Lung (tissue), 12 donors: ENCODE measurements around the gene FITM1. TPM values are rescaled to one million over a fixed set of nuclear protein-coding genes. Genes with fewer than 3 reads are reported as not detected.

ENCODE experiments used
- ATAC-seq: fragments of 200-7000 bp; cut with Tn5 transposase; one replicate; pipeline ENCODE4 v1.9.1; 2020; ENCODE audit warnings: moderate number of reproducible peaks; ENCODE audit not compliant: insufficient read depth, low FRiP score
- DNase-seq, 3 donors: peaks; one replicate each; pipeline ENCODE4 v3.0.0-alpha.2; 2013 to 2017
- H3K27ac ChIP-seq, 2 donors: one replicate each; pipeline ENCODE4 v1.5.1; 2013; ENCODE audit warnings: mild to moderate bottlenecking in 2 of 2, moderate library complexity in 2 of 2, control low read depth in 1 of 2, inconsistent platforms in 1 of 2, low read depth in 1 of 2, low read length in 1 of 2
- H3K27me3 ChIP-seq, 3 donors: one replicate each; pipeline ENCODE4 v1.5.1; 2013; ENCODE audit warnings: low read length in 2 of 3; ENCODE audit not compliant: control insufficient read depth in 3 of 3, insufficient read depth in 3 of 3
- H3K36me3 ChIP-seq, 4 donors: one replicate each; pipeline ENCODE4 v1.5.1; 2013; ENCODE audit warnings: low read length in 4 of 4, mild to moderate bottlenecking in 1 of 4, moderate library complexity in 1 of 4; ENCODE audit not compliant: control insufficient read depth in 4 of 4, insufficient read depth in 4 of 4
- H3K4me1 ChIP-seq, 5 donors: one replicate each; pipeline ENCODE4 v1.5.1; 2013; ENCODE audit warnings: low read length in 5 of 5, mild to moderate bottlenecking in 2 of 5, moderate library complexity in 1 of 5; ENCODE audit not compliant: control insufficient read depth in 5 of 5, insufficient read depth in 5 of 5
- H3K4me3 ChIP-seq: one replicate; pipeline ENCODE4 v1.5.1; 2013; ENCODE audit warnings: mild to moderate bottlenecking, control low read depth, moderate library complexity
- H3K9ac ChIP-seq, 2 donors: one replicate each; pipeline ENCODE4 v1.5.1; 2013; ENCODE audit warnings: low read length in 2 of 2, control low read depth in 1 of 2; ENCODE audit not compliant: insufficient read depth in 1 of 2
- H3K9me3 ChIP-seq, 4 donors: one replicate each; pipeline ENCODE4 v1.5.1; 2013; ENCODE audit warnings: low read length in 3 of 4, mild to moderate bottlenecking in 1 of 4, moderate library complexity in 1 of 4; ENCODE audit not compliant: control insufficient read depth in 4 of 4, insufficient read depth in 3 of 4
- CTCF ChIP-seq: IDR thresholded peaks from 2 replicates; pipeline ENCODE4 v1.5.1; 2012; ENCODE audit warnings: mild to moderate bottlenecking; ENCODE audit errors: control extremely low read depth, extremely low read depth
- WGBS, 2 donors: extraction: QIAGEN DNeasy Blood & Tissue Kit; methylation state at CpG; one replicate each; pipeline ENCODE4 v1.1.7; 2013; 5-methylcytosine and 5-hydroxymethylcytosine counted together
- polyA plus RNA-seq, 2 donors: library from polyadenylated mRNA; stranded (reverse); fragments of 200-250 nt; gene quantifications; one replicate each; pipeline ENCODE4 v1.2.1, GENCODE V29; 2013
- total RNA-seq, 2 donors: library from RNA; depleted of rRNA in 1 of 2; stranded (reverse); fragments of >200 nt in 1 of 2; gene quantifications; one replicate each; pipeline ENCODE4 v1.2.1, GENCODE V29; 2014 to 2021
- donor health status: control.
- donor health status: control.
- donor health status: Bipolar disorder and iron deficiency.
- donor health status: healthy.
- donor health status: DM: yes; HTN: yes; CAD: no.

The FITM1 gene
- total and polyA plus RNA-seq, 4 donors, result 0.48 to 1.4 (median 0.88) TPM

- no peak for DNase-seq
- Histone ChIP-seq H3K27me3 (peaks cover 0 to 14% (median 12%) of the 10 kb centered on the region in 3 donors), H3K4me1 (peaks cover 0 to 9% (median 3%) of the 10 kb centered on the region in 5 donors), H3K9me3 (no peaks in the 10 kb centered on the region), H3K27ac (no peak overlapping the region), H3K36me3 (no peaks in the 10 kb centered on the region), H3K9ac (no peak overlapping the region), H3K4me3 (no peak overlapping the region)
- no peak for ATAC-seq
- no peak for TF ChIP-seq CTCF
- WGBS, 2 donors, result 96 to 99% methylated on average over 5 of the region's 5 CpGs
Observed at GRCh38 chr14:24082411-24083080, 47.9 kb upstream of the FITM1 start.

GRCh38 chr14:24083462-24083861 lies 47.0 kb upstream of the FITM1 start:
- TF ChIP-seq CTCF, result no peak
- Histone ChIP-seq H3K9ac (no peak overlapping the region), H3K27ac (no peak overlapping the region), H3K4me1 (peaks cover 0 to 9% (median 3%) of the 10 kb centered on the region in 5 donors), H3K36me3 (no peaks in the 10 kb centered on the region), H3K9me3 (no peaks in the 10 kb centered on the region), H3K4me3 (no peak overlapping the region), H3K27me3 (peaks cover 0 to 14% (median 12%) of the 10 kb centered on the region in 3 donors)
- DNase-seq (no peak), ATAC-seq (no peak)
- WGBS, 2 donors, result 89 to 93% methylated on average over 3 of the region's 3 CpGs

- TF ChIP-seq CTCF, result no peak
- no peaks in the 10 kb centered on the region for H3K9me3 ChIP-seq
- WGBS, 2 donors, result 96 to 100% methylated on average over 2 of the region's 2 CpGs
- H3K36me3 ChIP-seq, result no peaks in the 10 kb centered on the region
- ATAC-seq (no peak), DNase-seq (no peak)
- peaks cover 0 to 13% (median 6%) of the 10 kb centered on the region in 3 donors for H3K27me3 ChIP-seq
- peaks cover 0 to 9% (median 3%) of the 10 kb centered on the region in 5 donors for H3K4me1 ChIP-seq
- no peak overlapping the region for H3K4me3 ChIP-seq
- H3K27ac ChIP-seq, result no peak overlapping the region
- H3K9ac ChIP-seq, result no peak overlapping the region
Observed at GRCh38 chr14:24084440-24084839, 46.0 kb upstream of the FITM1 start.
